Sigmoid colon (tissue), 4 donors: ENCODE measurements around the gene SMARCAD1.

Experiments
- POLR2AphosphoS5 ChIP-seq, 4 donors: sonication (generic); formaldehyde crosslinking; IDR thresholded peaks; one replicate each; pipeline ENCODE4 v1.6.1; 2017; ENCODE audit warnings: antibody characterized with exemption in 4 of 4
- TF ChIP-seq, protein P1 (sequence below), 4 experiments: fragments of 450-650 bp in 3 of 4; fragments of 200-600 bp in 1 of 4; IDR thresholded peaks; one replicate each; pipeline ENCODE4 v1.5.1; 2016 to 2019; ENCODE audit warnings: antibody characterized with exemption in 4 of 4, mild to moderate bottlenecking in 3 of 4, moderate library complexity in 2 of 4

- TF ChIP-seq, protein P1, sequence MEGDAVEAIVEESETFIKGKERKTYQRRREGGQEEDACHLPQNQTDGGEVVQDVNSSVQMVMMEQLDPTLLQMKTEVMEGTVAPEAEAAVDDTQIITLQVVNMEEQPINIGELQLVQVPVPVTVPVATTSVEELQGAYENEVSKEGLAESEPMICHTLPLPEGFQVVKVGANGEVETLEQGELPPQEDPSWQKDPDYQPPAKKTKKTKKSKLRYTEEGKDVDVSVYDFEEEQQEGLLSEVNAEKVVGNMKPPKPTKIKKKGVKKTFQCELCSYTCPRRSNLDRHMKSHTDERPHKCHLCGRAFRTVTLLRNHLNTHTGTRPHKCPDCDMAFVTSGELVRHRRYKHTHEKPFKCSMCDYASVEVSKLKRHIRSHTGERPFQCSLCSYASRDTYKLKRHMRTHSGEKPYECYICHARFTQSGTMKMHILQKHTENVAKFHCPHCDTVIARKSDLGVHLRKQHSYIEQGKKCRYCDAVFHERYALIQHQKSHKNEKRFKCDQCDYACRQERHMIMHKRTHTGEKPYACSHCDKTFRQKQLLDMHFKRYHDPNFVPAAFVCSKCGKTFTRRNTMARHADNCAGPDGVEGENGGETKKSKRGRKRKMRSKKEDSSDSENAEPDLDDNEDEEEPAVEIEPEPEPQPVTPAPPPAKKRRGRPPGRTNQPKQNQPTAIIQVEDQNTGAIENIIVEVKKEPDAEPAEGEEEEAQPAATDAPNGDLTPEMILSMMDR (IDR thresholded peaks at IDR 0.05) = no peak
- no peak for TF ChIP-seq POLR2AphosphoS5 (IDR thresholded peaks at IDR 0.05)
Observed at GRCh38 chr4:94307231-94307871, 99.7 kb downstream of the SMARCAD1 start.
